Thyroid gland (tissue), 4 donors: ENCODE data around the gene HLCS.

Source experiments
- POLR2A ChIP-seq, 2 donors: fragments of 450-650 bp; IDR thresholded peaks; one replicate each; pipeline ENCODE4 v1.6.1; 2017; ENCODE audit warnings: antibody characterized with exemption in 2 of 2, mild to moderate bottlenecking in 2 of 2, moderate library complexity in 1 of 2
- TF ChIP-seq, protein P1 (sequence below), 6 experiments: fragments of 200-600 bp in 3 of 6; fragments of 450-650 bp in 3 of 6; sonication (generic) in 3 of 6; IDR thresholded peaks; one replicate each; pipeline ENCODE4 v1.5.1; 2016 to 2019; ENCODE audit warnings: antibody characterized with exemption in 6 of 6, mild to moderate bottlenecking in 2 of 6, inconsistent platforms in 1 of 6, moderate library complexity in 1 of 6

DNA sequence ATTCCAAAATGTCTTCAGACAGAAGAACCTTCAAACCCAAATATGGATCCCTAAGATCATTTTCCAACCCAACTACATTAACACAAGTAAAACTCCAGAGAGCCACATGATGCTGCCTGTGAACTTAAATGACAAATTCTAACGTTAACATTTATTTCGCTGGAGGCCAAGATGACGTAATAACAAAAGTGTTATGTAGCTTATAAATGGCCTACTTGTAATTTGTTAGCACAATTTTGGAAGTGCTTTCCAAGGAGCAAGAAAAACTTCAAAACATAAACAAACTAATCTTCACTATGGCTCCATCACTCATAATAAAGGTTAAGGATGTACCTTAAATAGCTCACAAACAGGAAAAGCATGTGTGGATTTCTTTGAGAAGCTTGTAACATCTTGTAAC is 126.7 kb downstream of the HLCS start:
- TF ChIP-seq, protein P1, sequence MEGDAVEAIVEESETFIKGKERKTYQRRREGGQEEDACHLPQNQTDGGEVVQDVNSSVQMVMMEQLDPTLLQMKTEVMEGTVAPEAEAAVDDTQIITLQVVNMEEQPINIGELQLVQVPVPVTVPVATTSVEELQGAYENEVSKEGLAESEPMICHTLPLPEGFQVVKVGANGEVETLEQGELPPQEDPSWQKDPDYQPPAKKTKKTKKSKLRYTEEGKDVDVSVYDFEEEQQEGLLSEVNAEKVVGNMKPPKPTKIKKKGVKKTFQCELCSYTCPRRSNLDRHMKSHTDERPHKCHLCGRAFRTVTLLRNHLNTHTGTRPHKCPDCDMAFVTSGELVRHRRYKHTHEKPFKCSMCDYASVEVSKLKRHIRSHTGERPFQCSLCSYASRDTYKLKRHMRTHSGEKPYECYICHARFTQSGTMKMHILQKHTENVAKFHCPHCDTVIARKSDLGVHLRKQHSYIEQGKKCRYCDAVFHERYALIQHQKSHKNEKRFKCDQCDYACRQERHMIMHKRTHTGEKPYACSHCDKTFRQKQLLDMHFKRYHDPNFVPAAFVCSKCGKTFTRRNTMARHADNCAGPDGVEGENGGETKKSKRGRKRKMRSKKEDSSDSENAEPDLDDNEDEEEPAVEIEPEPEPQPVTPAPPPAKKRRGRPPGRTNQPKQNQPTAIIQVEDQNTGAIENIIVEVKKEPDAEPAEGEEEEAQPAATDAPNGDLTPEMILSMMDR (IDR thresholded peaks at IDR 0.05) = no peak
- no peak for TF ChIP-seq POLR2A (IDR thresholded peaks at IDR 0.05)
